Endothelial cell (in vitro differentiated cells): Measurements from ENCODE around the gene PDE5A. TPM values are rescaled to one million over a fixed set of nuclear protein-coding genes. Genes with fewer than 3 reads are reported as not detected.

Experiments used
- DNase-seq: peaks from one replicate; pipeline ENCODE4 v3.0.0; 2021; ENCODE audit warnings: low spot score
- H3K27ac Mint-ChIP-seq: one replicate; pipeline ENCODE4 v1.8.0; 2021; ENCODE audit warnings: mixed read lengths, inconsistent platforms; ENCODE audit not compliant: unreplicated experiment
- H3K27me3 Mint-ChIP-seq: one replicate; pipeline ENCODE4 v1.8.0; 2021; ENCODE audit warnings: mild to moderate bottlenecking, moderate library complexity, mixed read lengths, inconsistent platforms; ENCODE audit not compliant: unreplicated experiment
- H3K36me3 Mint-ChIP-seq: one replicate; pipeline ENCODE4 v1.8.0; 2021; ENCODE audit warnings: mild to moderate bottlenecking, low read depth, mixed read lengths, inconsistent platforms; ENCODE audit not compliant: unreplicated experiment
- H3K4me1 Mint-ChIP-seq: one replicate; pipeline ENCODE4 v1.8.0; 2021; ENCODE audit warnings: mild to moderate bottlenecking, mixed read lengths, inconsistent platforms; ENCODE audit not compliant: unreplicated experiment
- H3K4me3 Mint-ChIP-seq: one replicate; pipeline ENCODE4 v1.8.0; 2021; ENCODE audit warnings: mild to moderate bottlenecking, mixed read lengths, inconsistent platforms; ENCODE audit not compliant: unreplicated experiment
- H3K9me3 Mint-ChIP-seq: one replicate; pipeline ENCODE4 v1.8.0; 2021; ENCODE audit warnings: mixed read lengths, inconsistent platforms; ENCODE audit not compliant: unreplicated experiment
- CTCF ChIP-seq: fragments of 200-600 bp; sonication (generic); IDR thresholded peaks from one replicate; pipeline ENCODE4 v1.5.0; 2021; ENCODE audit warnings: antibody characterized with exemption; ENCODE audit not compliant: unreplicated experiment
- total RNA-seq: library from RNA; stranded (reverse); fragmentation: NEBNext Ultra II Directional; extraction: Animal tissue kit (Norgen Biotek cat#: 25700); gene quantifications from one replicate; pipeline ENCODE4 v1.2.1, GENCODE V29; 2021; ENCODE audit not compliant: unreplicated experiment

Gene PDE5A
- total RNA-seq, 1 donor from 2014 or later = 3.4 TPM

- Mint-ChIP-seq H3K9me3 (no peaks in the 10 kb centered on the region), H3K27me3 (no peaks in the 10 kb centered on the region), H3K4me1 (peaks cover 4% of the 10 kb centered on the region), H3K4me3 (no peak overlapping the region), H3K36me3 (peaks cover 14% of the 10 kb centered on the region), H3K27ac (no peak overlapping the region)
- no peak for DNase-seq
- TF ChIP-seq CTCF = no peak
These were observed 91.8 kb downstream of the PDE5A start for GRCh38 chr4:119536572-119537528.

- Mint-ChIP-seq H3K4me3 (no peak overlapping the region), H3K36me3 (peaks cover 14% of the 10 kb centered on the region), H3K4me1 (peaks cover 7% of the 10 kb centered on the region), H3K27me3 (no peaks in the 10 kb centered on the region), H3K27ac (no peak overlapping the region), H3K9me3 (no peaks in the 10 kb centered on the region)
- TF ChIP-seq CTCF = no peak
- no peak for DNase-seq
These were observed 96.3 kb downstream of the PDE5A start for GRCh38 chr4:119532319-119532718.

- no peak overlapping the region for H3K27ac Mint-ChIP-seq
- TF ChIP-seq CTCF = no peak
- no peaks in the 10 kb centered on the region for H3K27me3 Mint-ChIP-seq
- H3K36me3 Mint-ChIP-seq = peaks cover 7% of the 10 kb centered on the region
- H3K4me1 Mint-ChIP-seq = peaks cover 23% of the 10 kb centered on the region
- H3K9me3 Mint-ChIP-seq = no peaks in the 10 kb centered on the region
- no peak overlapping the region for H3K4me3 Mint-ChIP-seq
- no peak for DNase-seq
These were observed 98.8 kb downstream of the PDE5A start for GRCh38 chr4:119529788-119530187.

- Mint-ChIP-seq H3K36me3 (no peaks in the 10 kb centered on the region), H3K9me3 (no peaks in the 10 kb centered on the region), H3K4me1 (peaks cover 25% of the 10 kb centered on the region), H3K4me3 (no peak overlapping the region), H3K27ac (peak overlapping the region; percentile 77), H3K27me3 (no peaks in the 10 kb centered on the region)
- TF ChIP-seq CTCF = no peak
- no peak for DNase-seq
These were observed 101.6 kb downstream of the PDE5A start for GRCh38 chr4:119526786-119527550.
